ENCODE data around the gene SLC6A19. TPM values are rescaled to one million over a fixed set of nuclear protein-coding genes. Genes with fewer than 3 reads are reported as not detected.

The SLC6A19 gene
- total RNA-seq, 2 experiments from 2014 or later = not detected

- Mint-ChIP-seq H3K27ac (no peak overlapping the region), H3K36me3 (ENCODE audit: low read depth) (no peaks in the 10 kb centered on the region), H3K27me3 (peaks cover under 1% of the 10 kb centered on the region), H3K4me1 (ENCODE audit: low read depth) (peaks cover 21% of the 10 kb centered on the region), H3K4me3 (peak overlapping the region; percentile 27), H3K9me3 (no peaks in the 10 kb centered on the region)
- no peak for TF ChIP-seq CTCF (IDR thresholded peaks at IDR 0.05)
- intact Hi-C loops (cut with DNase I, micrococcal nuclease) = loop anchor here (10.0 kb wide), 2 partner anchors 63 to 133 kb away; no protein-coding TSS in a partner anchor
- peaks cover 23% of the 10 kb centered on the region for H3K4me1 ChIP-seq (ENCODE audit: insufficient read depth, low read length)
- peaks cover 0 to 5% of the 10 kb centered on the region in 2 experiments for H3K9me3 ChIP-seq (ENCODE audit: control insufficient read depth in 1 of 2, insufficient read depth in 1 of 2, low read length in 2 of 2)
- H3K27ac ChIP-seq (ENCODE audit: low read depth in 1 of 2, low read length in 2 of 2) = no peak overlapping the region
- CTCF ChIA-PET = no interaction called here
- no peaks in the 10 kb centered on the region for H3K36me3 ChIP-seq (ENCODE audit: insufficient read depth, low read length)
- POLR2A ChIA-PET = no interaction called here
- ATAC-seq (ENCODE audit: poor library complexity) (no peak), DNase-seq (no peak)
- H3K27me3 ChIP-seq (ENCODE audit: control insufficient read depth in 1 of 2, insufficient read depth in 2 of 2, low read length in 2 of 2) = peaks cover under 1 to 3% of the 10 kb centered on the region in 2 experiments
- H3K4me3 ChIP-seq (ENCODE audit: low read length) = no peak overlapping the region
Measured at GRCh38 chr5:1251678-1252580, 50.5 kb downstream of the SLC6A19 start.

- ChIA-PET CTCF (no interaction called here), POLR2A (no interaction called here)
- H3K27ac Mint-ChIP-seq = no peak overlapping the region
- H3K4me1 ChIP-seq (ENCODE audit: insufficient read depth, low read length) = peaks cover 23% of the 10 kb centered on the region
- no peaks in the 10 kb centered on the region for H3K36me3 ChIP-seq (ENCODE audit: insufficient read depth, low read length)
- no peak overlapping the region for H3K4me3 Mint-ChIP-seq
- intact Hi-C loops (cut with DNase I, micrococcal nuclease) = loop anchor here (10.0 kb wide), 2 partner anchors 62 to 132 kb away; no protein-coding TSS in a partner anchor
- H3K4me3 ChIP-seq (ENCODE audit: low read length) = no peak overlapping the region
- no peaks in the 10 kb centered on the region for H3K36me3 Mint-ChIP-seq (ENCODE audit: low read depth)
- H3K27me3 ChIP-seq (ENCODE audit: control insufficient read depth in 1 of 2, insufficient read depth in 2 of 2, low read length in 2 of 2) = no peaks in the 10 kb centered on the region
- H3K27me3 Mint-ChIP-seq = no peaks in the 10 kb centered on the region
- ATAC-seq (ENCODE audit: poor library complexity) (no peak), DNase-seq (no peak)
- no peaks in the 10 kb centered on the region for H3K9me3 Mint-ChIP-seq
- TF ChIP-seq CTCF (IDR thresholded peaks at IDR 0.05) = no peak
- H3K4me1 Mint-ChIP-seq (ENCODE audit: low read depth) = peaks cover 21% of the 10 kb centered on the region
- H3K27ac ChIP-seq (ENCODE audit: low read depth in 1 of 2, low read length in 2 of 2) = no peak overlapping the region
- H3K9me3 ChIP-seq (ENCODE audit: control insufficient read depth in 1 of 2, insufficient read depth in 1 of 2, low read length in 2 of 2) = no peaks in the 10 kb centered on the region
Measured at GRCh38 chr5:1252681-1253080, 51.3 kb downstream of the SLC6A19 start.

- H3K27me3 Mint-ChIP-seq = no peaks in the 10 kb centered on the region
- ChIA-PET CTCF (no interaction called here), POLR2A (no interaction called here)
- Histone ChIP-seq H3K4me1 (ENCODE audit: insufficient read depth, low read length) (peaks cover 23% of the 10 kb centered on the region), H3K9me3 (ENCODE audit: control insufficient read depth in 1 of 2, insufficient read depth in 1 of 2, low read length in 2 of 2) (no peaks in the 10 kb centered on the region), H3K36me3 (ENCODE audit: insufficient read depth, low read length) (no peaks in the 10 kb centered on the region), H3K27me3 (ENCODE audit: control insufficient read depth in 1 of 2, insufficient read depth in 2 of 2, low read length in 2 of 2) (no peaks in the 10 kb centered on the region), H3K4me3 (ENCODE audit: low read length) (no peak overlapping the region), H3K27ac (ENCODE audit: low read depth in 1 of 2, low read length in 2 of 2) (no peak overlapping the region)
- no peaks in the 10 kb centered on the region for H3K9me3 Mint-ChIP-seq
- no peak overlapping the region for H3K4me3 Mint-ChIP-seq
- TF ChIP-seq CTCF (IDR thresholded peaks at IDR 0.05) = no peak
- H3K4me1 Mint-ChIP-seq (ENCODE audit: low read depth) = peaks cover 21% of the 10 kb centered on the region
- H3K36me3 Mint-ChIP-seq (ENCODE audit: low read depth) = no peaks in the 10 kb centered on the region
- intact Hi-C loops (cut with DNase I, micrococcal nuclease) = loop anchor here (10.0 kb wide), 2 partner anchors 61 to 131 kb away; no protein-coding TSS in a partner anchor
- DNase-seq (no peak), ATAC-seq (ENCODE audit: poor library complexity) (no peak)
- H3K27ac Mint-ChIP-seq = no peak overlapping the region
Measured at GRCh38 chr5:1253456-1254105, 52.2 kb downstream of the SLC6A19 start.
